NB4 (cell line): ENCODE results near the gene TENT4B.
A peak's percentile ranks its signal among the peaks of the same experiment; 100 is the strongest.

Experiments
- DNase-seq: peaks from one replicate; pipeline ENCODE4 v3.0.0; 2010; ENCODE audit warnings: low read depth
- H3K4me3 ChIP-seq: one replicate; pipeline ENCODE4 v1.5.1; 2011; ENCODE audit warnings: mild to moderate bottlenecking, low read depth, low read length, moderate library complexity
- MYC ChIP-seq: IDR thresholded peaks from 2 replicates; pipeline ENCODE4 v1.6.1; 2011; ENCODE audit warnings: low read depth, low read length
- POLR2A ChIP-seq: IDR thresholded peaks from 2 replicates; pipeline ENCODE4 v1.6.1; 2011; ENCODE audit warnings: mild to moderate bottlenecking; ENCODE audit not compliant: insufficient read length; ENCODE audit errors: extremely low read depth
- TF ChIP-seq, protein P1 (sequence below): IDR thresholded peaks from one replicate; pipeline ENCODE4 v1.5.1; 2012; ENCODE audit warnings: low read depth, low read length
- TF ChIP-seq, protein P2 (sequence below): IDR thresholded peaks from 2 replicates; pipeline ENCODE4 v1.6.1; 2011; ENCODE audit warnings: low read depth, low read length

The TENT4B gene

DNA sequence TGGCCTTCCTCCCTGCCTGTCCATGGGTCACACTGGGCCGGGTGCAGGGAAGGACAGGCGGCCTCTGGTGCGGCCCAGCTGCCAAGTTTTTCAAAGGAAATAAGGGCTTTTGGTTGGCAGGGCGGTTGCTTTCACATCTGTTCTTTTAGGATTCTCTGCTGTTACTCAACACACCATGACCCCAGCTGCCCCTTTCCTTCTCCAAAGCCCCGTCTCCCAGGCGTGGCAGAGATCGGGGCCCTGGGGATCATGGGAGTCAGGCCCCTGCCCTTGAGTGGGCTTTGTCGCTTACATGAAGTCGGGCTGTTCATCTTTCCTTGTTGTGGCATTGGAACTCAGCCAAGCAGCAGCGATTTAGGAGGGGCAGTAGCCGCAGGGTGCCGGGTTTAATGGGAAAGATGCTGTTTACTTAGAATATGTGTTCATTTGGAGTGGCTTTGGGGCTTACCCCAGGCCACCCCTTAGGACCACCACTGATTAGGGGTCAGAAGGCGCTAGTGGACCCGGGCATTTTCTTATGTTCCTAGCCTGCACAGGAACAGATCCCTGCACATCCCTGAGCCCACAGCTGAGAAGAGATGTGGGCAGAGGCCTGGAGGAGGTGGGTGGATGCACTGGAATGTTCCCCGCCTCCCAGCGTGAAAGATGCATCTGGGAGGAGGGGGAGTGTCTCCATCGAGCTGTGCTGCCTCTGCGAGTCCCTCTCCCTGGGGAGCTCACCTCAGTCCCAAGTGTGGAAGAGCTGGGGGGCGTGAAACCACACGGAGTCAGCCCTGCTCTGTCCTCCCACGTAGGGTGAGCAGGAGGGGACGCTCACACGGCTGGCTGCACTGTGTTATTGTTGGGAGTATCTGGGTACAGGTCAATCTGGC, 106.5 kb downstream of the TENT4B start:
- DNase-seq, result peak; percentile 54
- TF ChIP-seq POLR2A, result no peak
- TF ChIP-seq, protein P1, sequence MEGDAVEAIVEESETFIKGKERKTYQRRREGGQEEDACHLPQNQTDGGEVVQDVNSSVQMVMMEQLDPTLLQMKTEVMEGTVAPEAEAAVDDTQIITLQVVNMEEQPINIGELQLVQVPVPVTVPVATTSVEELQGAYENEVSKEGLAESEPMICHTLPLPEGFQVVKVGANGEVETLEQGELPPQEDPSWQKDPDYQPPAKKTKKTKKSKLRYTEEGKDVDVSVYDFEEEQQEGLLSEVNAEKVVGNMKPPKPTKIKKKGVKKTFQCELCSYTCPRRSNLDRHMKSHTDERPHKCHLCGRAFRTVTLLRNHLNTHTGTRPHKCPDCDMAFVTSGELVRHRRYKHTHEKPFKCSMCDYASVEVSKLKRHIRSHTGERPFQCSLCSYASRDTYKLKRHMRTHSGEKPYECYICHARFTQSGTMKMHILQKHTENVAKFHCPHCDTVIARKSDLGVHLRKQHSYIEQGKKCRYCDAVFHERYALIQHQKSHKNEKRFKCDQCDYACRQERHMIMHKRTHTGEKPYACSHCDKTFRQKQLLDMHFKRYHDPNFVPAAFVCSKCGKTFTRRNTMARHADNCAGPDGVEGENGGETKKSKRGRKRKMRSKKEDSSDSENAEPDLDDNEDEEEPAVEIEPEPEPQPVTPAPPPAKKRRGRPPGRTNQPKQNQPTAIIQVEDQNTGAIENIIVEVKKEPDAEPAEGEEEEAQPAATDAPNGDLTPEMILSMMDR, result no peak
- TF ChIP-seq, protein P2, sequence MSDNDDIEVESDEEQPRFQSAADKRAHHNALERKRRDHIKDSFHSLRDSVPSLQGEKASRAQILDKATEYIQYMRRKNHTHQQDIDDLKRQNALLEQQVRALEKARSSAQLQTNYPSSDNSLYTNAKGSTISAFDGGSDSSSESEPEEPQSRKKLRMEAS, result no peak

DNA sequence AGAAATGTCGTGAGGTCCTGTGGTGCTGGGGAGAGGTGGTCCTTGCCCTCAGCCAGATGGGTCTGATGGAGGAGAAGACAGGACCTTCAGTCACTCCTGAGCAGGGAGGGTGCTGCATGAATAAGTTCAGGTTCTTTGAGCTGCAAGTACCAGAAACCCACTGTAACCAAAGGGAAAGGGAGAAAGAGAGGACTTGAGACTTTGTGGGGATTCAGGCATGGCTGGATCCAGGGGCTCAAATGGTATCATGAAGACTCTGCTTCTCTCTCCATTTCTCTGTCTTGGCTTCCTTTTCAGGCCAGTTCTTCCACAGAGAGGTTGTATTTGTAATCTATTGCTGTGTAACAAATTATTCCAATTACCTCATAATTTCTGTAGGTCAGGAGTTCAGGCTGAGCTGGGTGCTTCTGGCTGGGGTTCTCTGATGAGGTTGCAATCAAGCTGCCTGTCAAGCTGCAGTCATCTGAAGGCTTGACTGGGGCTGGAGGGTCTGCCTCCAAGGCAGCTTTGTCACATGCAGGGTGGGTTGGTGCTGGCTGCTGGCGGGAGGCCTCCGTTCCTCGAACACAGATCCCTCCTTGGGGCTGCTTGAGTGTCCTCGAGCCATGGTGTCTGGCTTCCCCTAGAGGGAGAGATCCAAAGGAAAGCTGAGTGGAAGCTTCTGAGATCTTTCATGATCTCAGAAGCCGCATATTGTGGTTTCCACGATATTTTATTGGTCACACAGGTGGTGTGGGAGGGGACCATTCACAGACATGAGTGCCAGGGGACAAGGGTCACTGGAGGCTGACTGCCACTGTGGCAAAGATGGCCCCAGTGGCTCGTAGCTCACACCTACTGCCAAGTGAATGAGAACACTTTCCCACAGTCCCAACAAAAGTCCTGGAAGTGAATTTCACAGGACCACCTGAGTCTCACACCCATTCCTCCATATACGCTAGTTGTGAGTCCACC, 107.4 kb downstream of the TENT4B start:
- DNase-seq, result no peak
- TF ChIP-seq, protein P2, result no peak
- no peak for TF ChIP-seq POLR2A
- no peak for TF ChIP-seq MYC
- TF ChIP-seq, protein P1, result no peak
- no peak overlapping the region for H3K4me3 ChIP-seq

More for the DNA sequence above, 106.5 kb downstream of the TENT4B start:
- no peak overlapping the region for H3K4me3 ChIP-seq

DNA sequence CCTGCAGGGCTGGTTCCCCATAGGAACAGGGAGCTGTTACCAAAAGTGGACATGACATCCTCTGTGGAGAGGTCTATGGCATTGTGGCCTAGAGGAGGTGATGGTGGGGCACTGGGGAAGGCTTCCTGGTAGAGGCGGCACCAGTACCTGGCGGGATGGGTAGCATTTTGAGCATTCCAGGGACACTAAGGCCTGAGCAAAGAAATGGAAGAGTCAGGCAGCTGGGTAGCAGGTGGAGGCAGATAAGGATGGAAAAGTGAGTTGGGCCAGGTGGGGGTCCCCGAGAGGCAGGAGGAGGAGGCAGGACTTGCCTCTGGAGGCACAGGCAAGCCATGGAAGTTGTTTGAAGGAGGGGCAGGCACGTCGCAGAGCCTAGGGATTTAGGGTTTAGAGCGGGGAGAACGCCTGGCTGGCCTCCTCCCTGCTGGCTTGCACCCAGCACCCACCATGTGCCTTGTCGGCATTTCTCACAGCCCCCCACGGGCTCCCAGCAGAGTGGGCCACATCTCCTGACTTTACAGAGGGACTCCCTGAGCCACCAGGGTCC, 108.1 kb downstream of the TENT4B start:
- H3K4me3 ChIP-seq, result no peak overlapping the region
- TF ChIP-seq, protein P2, result no peak
- no peak for TF ChIP-seq MYC
- TF ChIP-seq POLR2A, result no peak
- TF ChIP-seq, protein P1, result no peak
- DNase-seq, result no peak

DNA sequence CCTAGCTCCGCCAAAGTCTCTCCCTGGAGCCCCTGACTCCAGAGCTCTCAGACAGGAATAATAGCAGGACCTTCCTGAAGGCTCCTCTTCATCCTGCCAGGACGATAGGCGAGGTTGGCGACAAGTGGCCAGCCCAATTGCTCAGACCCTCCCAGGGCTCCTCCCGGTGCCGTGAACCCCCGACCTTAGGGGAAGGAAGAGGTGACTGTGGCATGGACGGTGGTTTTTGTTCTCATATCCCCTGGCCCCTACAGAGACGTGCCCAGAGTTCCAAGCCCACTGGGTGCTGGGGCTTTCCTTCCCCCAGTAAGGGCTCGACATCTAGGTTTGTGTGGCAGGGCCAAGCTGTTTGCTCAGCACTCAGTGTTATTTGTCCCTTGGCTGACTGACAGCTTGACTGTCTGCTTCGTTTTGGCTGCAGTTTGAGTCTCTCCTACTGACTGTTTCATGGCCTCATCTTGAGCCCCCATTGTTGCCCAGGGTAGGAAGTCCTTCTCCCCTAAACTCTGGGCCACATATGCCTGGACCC, 108.7 kb downstream of the TENT4B start:
- TF ChIP-seq MYC, result no peak
- TF ChIP-seq, protein P1, result no peak
- TF ChIP-seq, protein P2, result no peak
- TF ChIP-seq POLR2A, result no peak
- no peak overlapping the region for H3K4me3 ChIP-seq
- DNase-seq, result no peak

DNA sequence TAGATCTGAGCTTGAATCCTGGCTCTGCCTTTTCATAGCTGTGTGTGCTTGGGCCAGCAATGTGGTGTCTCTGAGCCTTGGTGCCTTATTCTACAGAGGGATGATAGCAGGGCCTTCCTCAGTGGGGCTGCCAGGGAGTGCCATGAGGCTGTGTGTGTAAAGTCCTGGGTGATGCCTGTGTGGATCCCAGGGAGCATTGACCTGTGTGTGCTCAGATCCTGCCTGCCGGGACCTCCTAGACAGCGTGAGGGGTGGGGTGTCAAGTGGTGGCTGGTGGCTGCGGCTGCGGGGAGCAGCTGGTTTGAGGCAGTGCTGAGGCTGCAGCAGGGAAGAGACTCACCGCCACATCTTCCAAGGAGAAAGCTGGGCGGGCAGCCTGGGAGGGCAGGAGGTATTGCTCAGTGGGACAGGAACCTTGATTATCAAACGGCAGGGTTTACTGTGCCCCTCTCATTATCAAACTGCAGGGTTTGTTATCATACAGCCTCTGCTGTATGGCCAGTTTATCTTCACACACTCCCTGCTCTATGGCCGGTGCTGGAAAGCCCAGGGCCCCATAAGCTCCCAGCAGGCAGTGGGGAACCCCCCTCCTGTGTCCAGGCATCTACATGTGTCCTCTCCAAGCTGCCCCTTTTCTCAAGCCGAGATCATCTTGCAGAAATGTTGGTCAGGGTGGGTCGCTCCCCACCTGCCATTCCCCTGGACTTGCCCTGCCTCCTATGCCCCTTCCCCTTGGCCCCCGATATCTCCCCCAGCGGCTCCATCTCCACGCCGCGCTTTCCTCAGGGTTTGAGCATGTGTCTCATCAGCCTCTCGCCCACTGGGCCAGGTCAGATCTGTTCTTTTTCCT, 110.2 kb downstream of the TENT4B start:
- H3K4me3 ChIP-seq, result no peak overlapping the region
- DNase-seq, result no peak
- TF ChIP-seq, protein P1, result no peak
- TF ChIP-seq MYC (no peak), POLR2A (no peak)
- TF ChIP-seq, protein P2, result no peak
